Fibroblast of lung (primary cell): ENCODE results near the gene AICDA.

Source experiments
- CTCF ChIP-seq, 2 donors: IDR thresholded peaks in 1 of 2; conservative IDR thresholded peaks in 1 of 2; 1 replicate in 1 of 2; 2 replicates in 1 of 2; pipeline ENCODE4 v1.5.1; 2011 to 2012; ENCODE audit warnings: low read length in 2 of 2, control low read depth in 1 of 2, inconsistent platforms in 1 of 2, low read depth in 1 of 2, mild to moderate bottlenecking in 1 of 2
- EZH2 ChIP-seq: IDR thresholded peaks from 2 replicates; pipeline ENCODE4 v1.5.1; 2012; ENCODE audit warnings: low read length, control low read depth, mild to moderate bottlenecking; ENCODE audit errors: missing control alignments

GRCh38 chr12:8658346-8658745, 45.7 kb upstream of the AICDA start:
- TF ChIP-seq CTCF (conservative IDR thresholded peaks at IDR 0.05 in 1 of 2, IDR thresholded peaks at IDR 0.05 in 1 of 2; ENCODE audit: low read depth in 1 of 2, low read length in 2 of 2) (no peak), EZH2 (no peak)
